Pancreas (tissue), 10 donors: Measurements from ENCODE around the gene ARVCF. TPM values are rescaled to one million over a fixed set of nuclear protein-coding genes. Genes with fewer than 3 reads are reported as not detected.

ENCODE experiments used
- ATAC-seq, 4 donors: fragments of 200-7000 bp; cut with Tn5 transposase; one replicate each; pipeline versions ENCODE4 v1.8.0 to v1.9.1; 2020; ENCODE audit warnings: mild to moderate bottlenecking in 4 of 4, moderate library complexity in 4 of 4
- DNase-seq, 6 donors: peaks; one replicate each; pipeline ENCODE4 v3.0.0-alpha.2; 2020
- FAIRE-seq: peaks from 2 replicates; lab custom pipeline; 2012; peaks lifted over from hg19 to GRCh38; lab: Jason Lieb, UNC
- H3K27ac ChIP-seq, 4 donors: fragments of 200-600 bp; sonication (generic); 1 replicate in 3 of 4; 2 replicates in 1 of 4; pipeline versions ENCODE4 v1.5.0 to v1.8.0; 2020
- H3K27me3 ChIP-seq, 4 donors: fragments of 200-600 bp; one replicate each; pipeline ENCODE4 v1.8.0; 2021
- H3K36me3 ChIP-seq, 3 donors: fragments of 200-600 bp; sonication (generic) in 1 of 3; one replicate each; pipeline versions ENCODE4 v1.5.0 to v1.8.0; 2020 to 2021
- H3K4me1 ChIP-seq, 3 donors: fragments of 200-600 bp; one replicate each; pipeline ENCODE4 v1.8.0; 2021
- H3K4me3 ChIP-seq, 4 donors: fragments of 200-600 bp; sonication (generic) in 2 of 4; one replicate each; pipeline versions ENCODE4 v1.5.0 to v1.8.0; 2020 to 2021
- H3K9me3 ChIP-seq, 4 donors: fragments of 200-600 bp; one replicate each; pipeline ENCODE4 v1.8.0; 2021
- WGBS, 2 donors: extraction: QIAGEN DNeasy Blood & Tissue Kit; methylation state at CpG; one replicate each; pipeline ENCODE4 v1.1.7; 2013; 5-methylcytosine and 5-hydroxymethylcytosine counted together
- intact Hi-C, 3 donors: fragments of 100-400 bp; cut with DNase I; formaldehyde crosslinking; loops; one replicate each; pipeline versions ENCODE4 v1.11.1 to v1.14.2; 2022
- polyA plus RNA-seq, 2 donors: library from polyadenylated mRNA; stranded (reverse); fragments of 200-250 nt; gene quantifications; one replicate each; pipeline ENCODE4 v1.2.3, GENCODE V29; 2013
- total RNA-seq, 6 donors: library from RNA; stranded (reverse); fragmentation: NEBNext Ultra II Directional in 4 of 6; extraction: Animal tissue kit (Norgen Biotek cat#: 25700) in 4 of 6; gene quantifications; one replicate each; pipeline versions ENCODE4 v1.2.1 to v1.2.4, GENCODE V29; 2021 to 2023
- TF ChIP-seq, protein P1 (sequence below), 4 donors: fragments of 200-600 bp; sonication (generic) in 3 of 4; IDR thresholded peaks; one replicate each; pipeline versions ENCODE4 v1.5.0 to v1.8.0; 2021; ENCODE audit warnings: antibody characterized with exemption in 4 of 4
- donor health status: healthy with polysubstance abuse.
- donor health status: DM: no; HTN: no; CAD: no; lungs with moderate emphysema.
- donor health status: DM: no; HTN: no; CAD: no.
- donor health status: control.
- donor health status: control.
- donor health status: Bipolar disorder and iron deficiency.
- donor health status: DM: yes; HTN: yes; CAD: no.
- donor health status: DM: no; HTN: no; CAD: no.
- donor health status: DM: no; HTN: no; CAD: no.
- donor health status: DM: yes; HTN: yes; CAD: no.

The ARVCF gene
- total and polyA plus RNA-seq, 8 donors = 5.0 to 57.8 (median 13.0) TPM

DNA sequence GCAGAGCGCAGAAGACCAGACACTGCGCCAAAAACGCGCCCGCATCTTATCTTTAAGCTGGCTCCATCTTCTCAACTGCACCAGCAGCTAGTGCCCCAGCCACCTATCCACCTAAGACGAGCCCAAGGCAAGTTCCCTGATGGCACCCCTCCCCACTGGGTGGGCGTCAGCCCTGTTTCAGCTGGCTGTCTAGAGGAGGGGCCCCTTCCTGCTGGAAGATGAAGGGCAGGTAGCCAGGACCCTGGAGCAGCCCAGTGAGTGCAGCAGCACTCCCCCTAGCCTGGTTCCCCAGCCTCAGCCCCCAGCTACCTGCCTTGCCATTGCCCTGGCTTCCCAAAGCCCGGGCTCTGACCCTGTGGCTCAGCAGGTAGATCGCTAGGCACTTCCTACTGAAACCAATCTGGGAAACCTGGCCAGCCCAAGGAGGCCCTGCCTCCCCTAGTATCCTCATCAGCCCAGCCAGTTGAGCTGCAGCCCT is 28.3 kb downstream of the ARVCF start:
- intact Hi-C loops = no loop called here
- no peaks in the 10 kb centered on the region for H3K36me3 ChIP-seq
- DNase-seq = peak in 2 of 6 donors; percentile 25 to 60
- TF ChIP-seq, protein P1, sequence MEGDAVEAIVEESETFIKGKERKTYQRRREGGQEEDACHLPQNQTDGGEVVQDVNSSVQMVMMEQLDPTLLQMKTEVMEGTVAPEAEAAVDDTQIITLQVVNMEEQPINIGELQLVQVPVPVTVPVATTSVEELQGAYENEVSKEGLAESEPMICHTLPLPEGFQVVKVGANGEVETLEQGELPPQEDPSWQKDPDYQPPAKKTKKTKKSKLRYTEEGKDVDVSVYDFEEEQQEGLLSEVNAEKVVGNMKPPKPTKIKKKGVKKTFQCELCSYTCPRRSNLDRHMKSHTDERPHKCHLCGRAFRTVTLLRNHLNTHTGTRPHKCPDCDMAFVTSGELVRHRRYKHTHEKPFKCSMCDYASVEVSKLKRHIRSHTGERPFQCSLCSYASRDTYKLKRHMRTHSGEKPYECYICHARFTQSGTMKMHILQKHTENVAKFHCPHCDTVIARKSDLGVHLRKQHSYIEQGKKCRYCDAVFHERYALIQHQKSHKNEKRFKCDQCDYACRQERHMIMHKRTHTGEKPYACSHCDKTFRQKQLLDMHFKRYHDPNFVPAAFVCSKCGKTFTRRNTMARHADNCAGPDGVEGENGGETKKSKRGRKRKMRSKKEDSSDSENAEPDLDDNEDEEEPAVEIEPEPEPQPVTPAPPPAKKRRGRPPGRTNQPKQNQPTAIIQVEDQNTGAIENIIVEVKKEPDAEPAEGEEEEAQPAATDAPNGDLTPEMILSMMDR (IDR thresholded peaks at IDR 0.05) = no peak
- 91 to 93% methylated on average over 9 of the region's 9 CpGs for WGBS, 2 donors
- H3K4me1 ChIP-seq = peaks cover 0 to 7% (median 5%) of the 10 kb centered on the region in 3 donors
- no peak overlapping the region for H3K4me3 ChIP-seq
- no peaks in the 10 kb centered on the region for H3K27me3 ChIP-seq
- no peak for FAIRE-seq
- no peak for ATAC-seq
- H3K9me3 ChIP-seq = no peaks in the 10 kb centered on the region
- H3K27ac ChIP-seq = no peak overlapping the region

DNA sequence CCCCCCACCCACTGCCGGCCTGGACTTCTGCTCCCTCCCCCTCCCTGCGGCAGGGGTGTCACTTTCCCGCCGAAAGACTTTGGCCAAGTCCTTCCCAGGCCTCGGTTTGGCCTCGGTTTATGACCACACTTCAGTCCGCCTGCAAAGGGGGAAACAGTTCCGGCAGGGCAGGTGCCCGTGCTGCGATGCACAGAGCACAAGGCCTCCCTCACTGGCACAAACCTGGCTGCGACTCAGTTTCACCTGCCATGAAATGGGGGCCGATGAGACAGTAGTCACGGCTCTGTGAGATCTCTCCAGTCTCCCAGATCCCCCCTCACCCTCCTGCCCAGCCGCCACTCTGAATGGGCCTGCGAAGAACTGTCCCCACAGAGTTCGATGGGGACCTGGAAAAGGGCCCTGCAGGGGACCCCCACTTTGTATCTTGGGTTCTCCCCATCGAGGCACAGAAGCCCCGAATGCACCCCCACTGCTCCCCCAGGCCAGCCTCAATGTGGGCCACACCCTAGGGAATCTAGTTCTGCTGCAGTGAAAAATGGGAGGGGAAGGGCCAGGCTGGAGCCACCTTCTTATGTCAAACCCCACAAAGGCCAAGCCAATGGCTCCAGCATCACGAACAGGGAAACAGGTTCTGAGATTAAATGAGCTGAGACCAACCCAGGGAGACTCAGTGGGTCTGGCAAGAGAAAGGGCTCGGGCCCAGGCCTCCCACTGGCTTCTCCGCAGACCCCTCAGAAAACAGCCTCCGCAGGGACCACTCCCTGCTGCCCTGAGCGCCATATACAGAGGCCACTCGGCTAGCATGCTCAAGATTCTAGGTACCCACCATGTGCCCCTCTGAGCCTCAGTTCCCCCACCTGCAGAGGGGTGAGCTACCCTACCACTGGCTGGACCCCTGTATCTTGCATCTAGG is 29.0 kb downstream of the ARVCF start:
- peak overlapping the region in 1 of 4 donors; percentile 72 for H3K4me3 ChIP-seq
- FAIRE-seq = no peak

DNA sequence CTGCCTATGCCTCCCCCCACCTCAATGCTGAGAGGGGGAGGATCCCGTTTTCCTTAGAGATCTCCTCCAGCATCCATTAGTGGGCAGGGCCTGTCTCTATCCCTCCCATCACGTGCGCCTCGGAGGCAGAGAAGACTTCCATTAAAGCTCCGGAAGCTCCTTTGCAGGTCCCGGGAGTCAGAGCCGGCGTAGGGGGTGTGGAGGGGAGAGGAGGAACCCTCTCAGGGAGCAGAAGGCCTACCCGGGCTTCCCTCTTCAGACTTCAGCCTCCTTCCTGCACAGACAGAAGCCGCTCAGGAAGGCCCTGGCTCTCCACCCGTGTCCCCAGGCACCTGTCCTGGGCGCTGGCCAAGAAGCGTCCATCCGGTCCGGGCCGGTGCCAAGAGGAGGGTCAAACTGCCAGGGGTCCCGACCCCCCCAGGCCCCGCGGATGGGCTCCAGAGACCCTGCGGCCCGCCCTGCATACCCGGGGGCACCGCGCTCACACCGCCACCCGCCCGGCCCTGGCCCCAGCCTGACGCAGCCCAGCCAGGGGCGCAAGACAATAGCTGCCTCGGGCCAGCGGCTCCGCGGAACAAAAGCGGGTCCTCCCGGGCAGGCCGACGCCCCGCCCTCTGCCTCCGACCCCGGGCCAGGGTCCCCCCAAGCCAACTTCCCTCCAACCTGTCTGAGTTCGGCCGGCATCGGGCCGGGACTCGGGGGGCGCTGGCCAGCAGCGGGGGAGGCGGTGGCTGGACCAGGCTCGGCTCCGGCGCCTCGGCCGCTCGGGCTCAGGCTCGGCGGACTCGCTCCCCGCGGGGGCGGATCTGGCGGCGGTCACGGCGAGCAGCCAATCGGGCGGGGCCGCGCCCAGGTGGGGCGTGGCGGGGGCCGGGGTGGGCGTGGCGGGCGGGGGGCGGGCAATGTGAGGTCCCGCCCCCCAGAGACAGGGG is 29.9 kb downstream of the ARVCF start:
- peak; percentile 65 to 93 (median 78) for DNase-seq
- TF ChIP-seq, protein P1 (IDR thresholded peaks at IDR 0.05) = no peak
- Histone ChIP-seq H3K9me3 (no peaks in the 10 kb centered on the region), H3K27ac (peak overlapping the region; percentile 45 to 62 (median 56)), H3K27me3 (no peaks in the 10 kb centered on the region), H3K36me3 (no peaks in the 10 kb centered on the region), H3K4me3 (peak overlapping the region; percentile 40 to 72 (median 64)), H3K4me1 (peaks cover 0 to 7% (median 5%) of the 10 kb centered on the region in 3 donors)
- no peak for FAIRE-seq
- whole genome bisulfite sequencing, 2 donors = 5 to 16% methylated on average over 26 to 76 of the region's 76 CpGs
- peak; percentile 90 to 96 (median 94) for ATAC-seq
- intact Hi-C loops = no loop called here

More for the DNA sequence above, 29.0 kb downstream of the ARVCF start:
- Histone ChIP-seq H3K4me1 (peaks cover 0 to 7% (median 5%) of the 10 kb centered on the region in 3 donors), H3K27ac (no peak overlapping the region), H3K9me3 (no peaks in the 10 kb centered on the region), H3K36me3 (no peaks in the 10 kb centered on the region), H3K27me3 (no peaks in the 10 kb centered on the region)
- WGBS, 2 donors = 73 to 80% methylated on average over 19 to 24 of the region's 24 CpGs
- DNase-seq (peak in 2 of 6 donors; percentile 30 to 60), ATAC-seq (peak in 1 of 4 donors; percentile 7)
- TF ChIP-seq, protein P1 (IDR thresholded peaks at IDR 0.05) = no peak
- intact Hi-C loops = no loop called here

DNA sequence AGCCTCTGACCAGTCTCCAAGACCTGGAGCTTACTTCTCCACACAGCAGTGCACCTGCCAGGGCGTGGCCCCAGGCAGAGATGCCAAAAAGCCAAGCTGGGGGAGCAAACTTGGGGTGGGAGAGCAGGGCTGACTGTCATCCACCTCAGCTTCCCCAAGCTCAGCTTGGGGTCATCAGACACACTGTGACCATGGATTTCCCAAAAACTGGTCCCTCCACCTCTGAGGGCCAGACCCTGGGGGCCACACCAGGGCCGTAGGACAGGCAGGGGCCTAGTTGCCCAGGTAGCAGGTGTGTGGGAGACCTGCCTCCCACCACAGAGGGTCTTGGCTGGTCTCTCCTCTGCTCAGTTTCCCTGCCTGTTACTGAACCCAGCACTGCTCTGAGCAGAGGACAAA is 30.6 kb downstream of the ARVCF start:
- no peaks in the 10 kb centered on the region for H3K36me3 ChIP-seq
- ATAC-seq (no peak), DNase-seq (peak in 2 of 6 donors; percentile 20 to 47), FAIRE-seq (no peak)
- H3K27ac ChIP-seq = peak overlapping the region in 1 of 4 donors; percentile 61
- no peaks in the 10 kb centered on the region for H3K27me3 ChIP-seq
- peaks cover 0 to 7% (median 5%) of the 10 kb centered on the region in 3 donors for H3K4me1 ChIP-seq
- no peaks in the 10 kb centered on the region for H3K9me3 ChIP-seq
- intact Hi-C loops = no loop called here
- H3K4me3 ChIP-seq = peak overlapping the region; percentile 40 to 72 (median 64)
- TF ChIP-seq, protein P1 (IDR thresholded peaks at IDR 0.05) = no peak
- 43 to 86% methylated on average over 2 of the region's 2 CpGs for WGBS, 2 donors
